Spleen (tissue), 7 donors: ENCODE results near the gene CBY3.
"Not testable (repeated sequence)": the region's sequence is repeated elsewhere in the genome, so short reads cannot be mapped to it uniquely, and the experiment has no call there.

Experiments
- POLR2A ChIP-seq, 3 donors: fragments of 450-650 bp; IDR thresholded peaks; one replicate each; pipeline ENCODE4 v1.5.1; 2017; ENCODE audit warnings: antibody characterized with exemption in 3 of 3, mild to moderate bottlenecking in 1 of 3
- POLR2AphosphoS5 ChIP-seq, 3 donors: sonication (generic); formaldehyde crosslinking; IDR thresholded peaks; one replicate each; pipeline ENCODE4 v1.5.1; 2017; ENCODE audit warnings: antibody characterized with exemption in 3 of 3
- TF ChIP-seq, protein P1 (sequence below), 11 experiments: fragments of 200-600 bp in 7 of 11; fragments of 450-650 bp in 4 of 11; sonication (generic) in 4 of 11; IDR thresholded peaks in 8 of 11; conservative IDR thresholded peaks in 3 of 11; 1 replicate in 7 of 11; 2 replicates in 4 of 11; pipeline versions ENCODE4 v1.4.0 to v1.8.0; 2016 to 2021; ENCODE audit warnings: antibody characterized with exemption in 11 of 11, inconsistent platforms in 4 of 11, mild to moderate bottlenecking in 1 of 11
- donor health status: DM: no; HTN: no; CAD: no; lungs with moderate emphysema.
- donor health status: DM: no; HTN: no; CAD: no.
- donor health status: DM: no; HTN: no; CAD: no.

DNA sequence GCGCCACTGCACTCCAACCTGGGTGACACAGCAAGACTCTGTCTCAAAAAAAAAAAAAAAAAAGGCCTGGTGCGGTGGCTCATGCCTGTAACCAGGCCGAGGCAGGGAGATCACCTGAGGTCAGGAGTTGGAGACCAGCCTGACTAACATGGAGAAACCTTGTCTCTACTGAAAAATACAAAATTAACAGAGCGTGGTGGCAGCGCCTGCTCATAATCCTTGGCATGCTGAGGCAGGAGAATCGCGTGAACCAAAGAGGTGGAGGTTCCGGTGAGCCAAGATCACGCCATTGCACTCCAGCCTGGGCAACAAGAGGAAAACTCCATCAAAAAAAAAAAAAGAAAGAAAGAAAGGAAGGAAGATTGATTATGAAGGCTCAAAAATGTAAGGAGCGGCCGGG, 41.5 kb downstream of the CBY3 start:
- TF ChIP-seq, protein P1, sequence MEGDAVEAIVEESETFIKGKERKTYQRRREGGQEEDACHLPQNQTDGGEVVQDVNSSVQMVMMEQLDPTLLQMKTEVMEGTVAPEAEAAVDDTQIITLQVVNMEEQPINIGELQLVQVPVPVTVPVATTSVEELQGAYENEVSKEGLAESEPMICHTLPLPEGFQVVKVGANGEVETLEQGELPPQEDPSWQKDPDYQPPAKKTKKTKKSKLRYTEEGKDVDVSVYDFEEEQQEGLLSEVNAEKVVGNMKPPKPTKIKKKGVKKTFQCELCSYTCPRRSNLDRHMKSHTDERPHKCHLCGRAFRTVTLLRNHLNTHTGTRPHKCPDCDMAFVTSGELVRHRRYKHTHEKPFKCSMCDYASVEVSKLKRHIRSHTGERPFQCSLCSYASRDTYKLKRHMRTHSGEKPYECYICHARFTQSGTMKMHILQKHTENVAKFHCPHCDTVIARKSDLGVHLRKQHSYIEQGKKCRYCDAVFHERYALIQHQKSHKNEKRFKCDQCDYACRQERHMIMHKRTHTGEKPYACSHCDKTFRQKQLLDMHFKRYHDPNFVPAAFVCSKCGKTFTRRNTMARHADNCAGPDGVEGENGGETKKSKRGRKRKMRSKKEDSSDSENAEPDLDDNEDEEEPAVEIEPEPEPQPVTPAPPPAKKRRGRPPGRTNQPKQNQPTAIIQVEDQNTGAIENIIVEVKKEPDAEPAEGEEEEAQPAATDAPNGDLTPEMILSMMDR (IDR thresholded peaks at IDR 0.05 in 8 of 11, conservative IDR thresholded peaks at IDR 0.05 in 3 of 11): not testable (repeated sequence)
- not testable (repeated sequence) for TF ChIP-seq POLR2A, POLR2AphosphoS5 (IDR thresholded peaks at IDR 0.05)
